GM12878 (cell line): ENCODE data around the gene IPO8. TPM values are rescaled to one million over a fixed set of nuclear protein-coding genes. Genes with fewer than 3 reads are reported as not detected.

Experiments
- ATAC-seq: fragments of 200-7000 bp; cut with Tn5 transposase; 3 replicates; pipeline ENCODE4 v1.9.1; 2020; ENCODE audit warnings: mild to moderate bottlenecking, moderate library complexity
- BruUV-seq: library from RNA; stranded (reverse); fragments of 400-500 nt; replicated peaks from 2 replicates; lab custom pipeline; 2021; lab: Mats Ljungman, UMichigan
- CTCF ChIA-PET: fragments of 300-600 bp; sonication (Branson Sonifier 250); formaldehyde crosslinking; extraction: SDS; loops from one replicate; lab custom pipeline; 2021; ENCODE audit warnings: inconsistent platforms; lab: Yijun Ruan, JAX
- POLR2A ChIA-PET: fragments of 350-600 bp; formaldehyde crosslinking; extraction: SDS; loops from one replicate; lab custom pipeline; 2021; ENCODE audit warnings: inconsistent platforms; lab: Charles Lee
- RAD21 ChIA-PET: fragments of 300-600 bp; sonication (Branson Sonifier 250); formaldehyde crosslinking; loops from one replicate; lab custom pipeline; 2023; ENCODE audit warnings: antibody characterized with exemption; ENCODE audit not compliant: unreplicated experiment; lab: Charles Lee
- SMC1A ChIA-PET: fragments of 300-600 bp; sonication (Branson Sonifier 250); formaldehyde crosslinking; loops from one replicate; lab custom pipeline; 2023; ENCODE audit not compliant: unreplicated experiment, uncharacterized antibody; lab: Charles Lee
- DNase-seq: peaks from one replicate; pipeline ENCODE4 v3.0.0-alpha.2; 2011; ENCODE audit warnings: low read depth, low spot score
- FAIRE-seq: peaks from 3 replicates; lab custom pipeline; 2011; peaks lifted over from hg19 to GRCh38; lab: Jason Lieb, UNC
- H2AFZ ChIP-seq: 2 replicates; pipeline ENCODE4 v1.6.0; 2011; ENCODE audit warnings: low read depth, low read length, control low read depth; ENCODE audit not compliant: control insufficient read depth
- H3K27ac ChIP-seq: 2 replicates; pipeline ENCODE4 v1.5.1; 2011; ENCODE audit warnings: control low read depth; ENCODE audit not compliant: control insufficient read depth, insufficient read depth
- H3K27me3 ChIP-seq, 2 experiments: replicated peaks in 1 of 2; 2 replicates each; pipeline versions ENCODE4 v1.6.0 to v1.6.1; 2011; ENCODE audit warnings: low read length in 1 of 2; ENCODE audit not compliant: control insufficient read depth in 2 of 2, insufficient read depth in 2 of 2
- H3K36me3 ChIP-seq, 2 experiments: 2 replicates each; pipeline ENCODE4 v1.5.1; 2011; ENCODE audit warnings: low read length in 1 of 2; ENCODE audit not compliant: control insufficient read depth in 2 of 2, insufficient read depth in 2 of 2
- H3K4me1 ChIP-seq: 2 replicates; pipeline ENCODE4 v1.6.1; 2011; ENCODE audit warnings: mild to moderate bottlenecking, low read length, moderate library complexity, mixed read lengths; ENCODE audit not compliant: control insufficient read depth, insufficient read depth
- H3K4me2 ChIP-seq: 2 replicates; pipeline ENCODE4 v1.6.0; 2011; ENCODE audit warnings: control low read depth; ENCODE audit not compliant: control insufficient read depth, insufficient read depth
- H3K4me3 ChIP-seq: fragments of 200-600 bp; sonication (generic); 2 replicates; pipeline ENCODE4 v1.5.1; 2016
- H3K79me2 ChIP-seq: 2 replicates; pipeline ENCODE4 v1.6.0; 2011; ENCODE audit warnings: low read length; ENCODE audit not compliant: control insufficient read depth, insufficient read depth
- H3K9ac ChIP-seq: 2 replicates; pipeline ENCODE4 v1.8.0; 2011; ENCODE audit warnings: low read length, control low read depth, mixed read lengths; ENCODE audit not compliant: control insufficient read depth, insufficient read depth
- H3K9me3 ChIP-seq: replicated peaks from 3 replicates; pipeline ENCODE4 v1.5.1; 2011; ENCODE audit warnings: mild to moderate bottlenecking, low read length; ENCODE audit not compliant: control insufficient read depth, insufficient read depth
- H4K20me1 ChIP-seq: 2 replicates; pipeline ENCODE4 v1.6.0; 2011; ENCODE audit not compliant: control insufficient read depth, insufficient read depth
- ESRRA ChIP-seq: IDR thresholded peaks from 2 replicates; pipeline ENCODE4 v1.6.1; 2012; ENCODE audit warnings: mild to moderate bottlenecking, low read length, improper control_type of control experiment
- MXI1 ChIP-seq: fragments of 150-350 bp; IDR thresholded peaks from 2 replicates; pipeline ENCODE4 v1.6.1; 2011; ENCODE audit warnings: low read depth, mild to moderate bottlenecking, inconsistent platforms, low read length, improper control_type of control experiment
- NFYB ChIP-seq: IDR thresholded peaks from 2 replicates; pipeline ENCODE4 v1.6.1; 2011; ENCODE audit warnings: low read depth, mild to moderate bottlenecking, low read length, improper control_type of control experiment, moderate library complexity; ENCODE audit not compliant: insufficient read depth
- SRF ChIP-seq, 2 experiments: IDR thresholded peaks; 2 replicates each; pipeline ENCODE4 v1.6.1; 2011; ENCODE audit warnings: low read depth in 2 of 2, low read length in 2 of 2, mild to moderate bottlenecking in 1 of 2, moderate library complexity in 1 of 2
- STAT1 ChIP-seq: fragments of 450-650 bp; conservative IDR thresholded peaks from 2 replicates; pipeline ENCODE4 v1.6.1; 2014; ENCODE audit warnings: antibody characterized with exemption, mild to moderate bottlenecking
- ZNF207 ChIP-seq: fragments of 450-650 bp; IDR thresholded peaks from 2 replicates; pipeline ENCODE4 v1.6.1; 2014; ENCODE audit warnings: antibody characterized with exemption, mild to moderate bottlenecking, borderline replicate concordance
- in situ Hi-C: fragments of 300-500 bp; cut with MboI; formaldehyde crosslinking; loops from 9 replicates; pipeline ENCODE4 v1.14.3; 2018; ENCODE audit warnings: mixed read lengths
- intact Hi-C: fragments of 100-400 bp; cut with micrococcal nuclease; formaldehyde crosslinking; loops from one replicate; pipeline ENCODE4 v1.14.2; 2022; ENCODE audit not compliant: unreplicated experiment
- polyA plus RNA-seq, 11 experiments: library from polyadenylated mRNA; depleted of rRNA in 4 of 11; unstranded in 6 of 11; stranded (reverse) in 5 of 11; fragments of >200 nt; fragmentation: Nextera tagmentation in 4 of 11; fragmentation: Illumina TruSeq in 1 of 11; extraction: Ambion mirVana in 4 of 11; extraction: Trizol in 1 of 11; gene quantifications; 1 replicate in 1 of 11; 2 replicates in 10 of 11; pipeline versions ENCODE4 v1.2.1 to v1.2.3, GENCODE V29; 2011 to 2016; ENCODE audit warnings: inconsistent platforms in 2 of 11, missing spikeins in 2 of 11, low read depth in 1 of 11
- total RNA-seq, 4 experiments: library from RNA; depleted of rRNA in 3 of 4; stranded (reverse); fragments of >200 nt in 3 of 4; fragmentation: Illumina TruSeq in 1 of 4; extraction: Trizol in 1 of 4; gene quantifications; 2 replicates each; pipeline versions ENCODE4 v1.2.1 to v1.2.3, GENCODE V29; 2013 to 2021
- TF ChIP-seq, protein P1 (sequence below): fragments of 150-350 bp; IDR thresholded peaks from 2 replicates; pipeline ENCODE4 v1.6.1; 2016; ENCODE audit warnings: low read depth, low read length
- TF ChIP-seq, protein P2 (sequence below): IDR thresholded peaks from 2 replicates; pipeline ENCODE4 v1.6.1; 2012; ENCODE audit warnings: improper control_type of control experiment, low read depth, low read length; ENCODE audit not compliant: insufficient replicate concordance

IPO8 gene
- total and polyA plus RNA-seq, 10 of the 15 experiments (the other 5 are each of a cell fraction or from before 2014, with no cell fraction given) = 6.9 to 38.5 (median 15.1) TPM

DNA sequence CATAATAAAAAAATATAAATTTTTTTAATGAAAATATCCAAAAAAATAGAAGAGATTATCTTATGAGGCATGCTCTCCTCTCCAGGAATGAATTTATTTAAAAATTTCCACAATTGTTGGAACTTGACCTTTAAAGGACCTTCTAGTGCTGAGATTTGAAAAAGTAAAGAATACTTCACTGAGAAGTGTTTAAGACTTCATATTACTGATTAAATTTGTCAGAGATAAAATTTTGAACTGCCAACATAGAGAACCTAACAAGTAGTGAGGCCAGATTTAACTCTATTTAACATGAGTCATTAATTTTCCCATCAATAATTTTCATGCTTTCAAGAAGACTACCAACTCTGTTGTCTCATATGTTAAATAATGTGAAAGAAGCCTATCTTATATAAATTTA is 44.6 kb upstream of the IPO8 start:
- no peak for TF ChIP-seq STAT1
- TF ChIP-seq, protein P1, sequence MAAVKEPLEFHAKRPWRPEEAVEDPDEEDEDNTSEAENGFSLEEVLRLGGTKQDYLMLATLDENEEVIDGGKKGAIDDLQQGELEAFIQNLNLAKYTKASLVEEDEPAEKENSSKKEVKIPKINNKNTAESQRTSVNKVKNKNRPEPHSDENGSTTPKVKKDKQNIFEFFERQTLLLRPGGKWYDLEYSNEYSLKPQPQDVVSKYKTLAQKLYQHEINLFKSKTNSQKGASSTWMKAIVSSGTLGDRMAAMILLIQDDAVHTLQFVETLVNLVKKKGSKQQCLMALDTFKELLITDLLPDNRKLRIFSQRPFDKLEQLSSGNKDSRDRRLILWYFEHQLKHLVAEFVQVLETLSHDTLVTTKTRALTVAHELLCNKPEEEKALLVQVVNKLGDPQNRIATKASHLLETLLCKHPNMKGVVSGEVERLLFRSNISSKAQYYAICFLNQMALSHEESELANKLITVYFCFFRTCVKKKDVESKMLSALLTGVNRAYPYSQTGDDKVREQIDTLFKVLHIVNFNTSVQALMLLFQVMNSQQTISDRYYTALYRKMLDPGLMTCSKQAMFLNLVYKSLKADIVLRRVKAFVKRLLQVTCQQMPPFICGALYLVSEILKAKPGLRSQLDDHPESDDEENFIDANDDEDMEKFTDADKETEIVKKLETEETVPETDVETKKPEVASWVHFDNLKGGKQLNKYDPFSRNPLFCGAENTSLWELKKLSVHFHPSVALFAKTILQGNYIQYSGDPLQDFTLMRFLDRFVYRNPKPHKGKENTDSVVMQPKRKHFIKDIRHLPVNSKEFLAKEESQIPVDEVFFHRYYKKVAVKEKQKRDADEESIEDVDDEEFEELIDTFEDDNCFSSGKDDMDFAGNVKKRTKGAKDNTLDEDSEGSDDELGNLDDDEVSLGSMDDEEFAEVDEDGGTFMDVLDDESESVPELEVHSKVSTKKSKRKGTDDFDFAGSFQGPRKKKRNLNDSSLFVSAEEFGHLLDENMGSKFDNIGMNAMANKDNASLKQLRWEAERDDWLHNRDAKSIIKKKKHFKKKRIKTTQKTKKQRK = no peak
- TF ChIP-seq MXI1 = no peak
- no peak for TF ChIP-seq ESRRA
- TF ChIP-seq NFYB = no peak
- TF ChIP-seq SRF (IDR thresholded peaks at IDR 0.05; ENCODE audit: low read depth in 2 of 2, low read length in 2 of 2) = no peak
- TF ChIP-seq, protein P2, sequence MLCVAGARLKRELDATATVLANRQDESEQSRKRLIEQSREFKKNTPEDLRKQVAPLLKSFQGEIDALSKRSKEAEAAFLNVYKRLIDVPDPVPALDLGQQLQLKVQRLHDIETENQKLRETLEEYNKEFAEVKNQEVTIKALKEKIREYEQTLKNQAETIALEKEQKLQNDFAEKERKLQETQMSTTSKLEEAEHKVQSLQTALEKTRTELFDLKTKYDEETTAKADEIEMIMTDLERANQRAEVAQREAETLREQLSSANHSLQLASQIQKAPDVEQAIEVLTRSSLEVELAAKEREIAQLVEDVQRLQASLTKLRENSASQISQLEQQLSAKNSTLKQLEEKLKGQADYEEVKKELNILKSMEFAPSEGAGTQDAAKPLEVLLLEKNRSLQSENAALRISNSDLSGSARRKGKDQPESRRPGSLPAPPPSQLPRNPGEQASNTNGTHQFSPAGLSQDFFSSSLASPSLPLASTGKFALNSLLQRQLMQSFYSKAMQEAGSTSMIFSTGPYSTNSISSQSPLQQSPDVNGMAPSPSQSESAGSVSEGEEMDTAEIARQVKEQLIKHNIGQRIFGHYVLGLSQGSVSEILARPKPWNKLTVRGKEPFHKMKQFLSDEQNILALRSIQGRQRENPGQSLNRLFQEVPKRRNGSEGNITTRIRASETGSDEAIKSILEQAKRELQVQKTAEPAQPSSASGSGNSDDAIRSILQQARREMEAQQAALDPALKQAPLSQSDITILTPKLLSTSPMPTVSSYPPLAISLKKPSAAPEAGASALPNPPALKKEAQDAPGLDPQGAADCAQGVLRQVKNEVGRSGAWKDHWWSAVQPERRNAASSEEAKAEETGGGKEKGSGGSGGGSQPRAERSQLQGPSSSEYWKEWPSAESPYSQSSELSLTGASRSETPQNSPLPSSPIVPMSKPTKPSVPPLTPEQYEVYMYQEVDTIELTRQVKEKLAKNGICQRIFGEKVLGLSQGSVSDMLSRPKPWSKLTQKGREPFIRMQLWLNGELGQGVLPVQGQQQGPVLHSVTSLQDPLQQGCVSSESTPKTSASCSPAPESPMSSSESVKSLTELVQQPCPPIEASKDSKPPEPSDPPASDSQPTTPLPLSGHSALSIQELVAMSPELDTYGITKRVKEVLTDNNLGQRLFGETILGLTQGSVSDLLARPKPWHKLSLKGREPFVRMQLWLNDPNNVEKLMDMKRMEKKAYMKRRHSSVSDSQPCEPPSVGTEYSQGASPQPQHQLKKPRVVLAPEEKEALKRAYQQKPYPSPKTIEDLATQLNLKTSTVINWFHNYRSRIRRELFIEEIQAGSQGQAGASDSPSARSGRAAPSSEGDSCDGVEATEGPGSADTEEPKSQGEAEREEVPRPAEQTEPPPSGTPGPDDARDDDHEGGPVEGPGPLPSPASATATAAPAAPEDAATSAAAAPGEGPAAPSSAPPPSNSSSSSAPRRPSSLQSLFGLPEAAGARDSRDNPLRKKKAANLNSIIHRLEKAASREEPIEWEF = no peak
- TF ChIP-seq ZNF207 = no peak
- POLR2A ChIA-PET = no interaction called here
- H2AFZ ChIP-seq = no peak overlapping the region
- no peaks in the 10 kb centered on the region for H3K27me3 ChIP-seq
- no peak overlapping the region for H3K9ac ChIP-seq
- H3K9me3 ChIP-seq = no peaks in the 10 kb centered on the region; the same call in 2 of the 3 replicates
- no TSS peak for BruUV-seq
- SMC1A ChIA-PET = no interaction called here
- no peaks in the 10 kb centered on the region; a peak in 1 of 4 replicates for H3K36me3 ChIP-seq
- no peak overlapping the region for H3K4me3 ChIP-seq
- no peaks in the 10 kb centered on the region for H3K79me2 ChIP-seq
- ATAC-seq = no peak
- H3K4me2 ChIP-seq = no peak overlapping the region
- in situ Hi-C loops = no loop called here
- no peak for DNase-seq
- FAIRE-seq = no peak
- no peaks in the 10 kb centered on the region for H3K4me1 ChIP-seq
- intact Hi-C loops = no loop called here
- H3K27ac ChIP-seq = no peak overlapping the region
- CTCF ChIA-PET = no interaction called here
- no peaks in the 10 kb centered on the region for H4K20me1 ChIP-seq
- RAD21 ChIA-PET = no interaction called here
